ENCODE results near the gene LMO3.
A peak's percentile ranks its signal among the peaks of the same experiment; 100 is the strongest.

LMO3 gene

GRCh38 chr12:16579041-16579440 lies 26.9 kb downstream of the LMO3 start:
- no peak for TF ChIP-seq CTCF (IDR thresholded peaks at IDR 0.05; ENCODE audit: insufficient read depth, missing control alignments)
- FAIRE-seq (no peak), DNase-seq (ENCODE audit: insufficient read length, low spot score) (no peak)

GRCh38 chr12:16573398-16574077 lies 32.4 kb downstream of the LMO3 start:
- FAIRE-seq (peak; percentile 46), DNase-seq (ENCODE audit: insufficient read length, low spot score) (no peak)
- no peak for TF ChIP-seq CTCF (IDR thresholded peaks at IDR 0.05; ENCODE audit: insufficient read depth, missing control alignments)

GRCh38 chr12:16568873-16569272 lies 37.1 kb downstream of the LMO3 start:
- DNase-seq (ENCODE audit: insufficient read length, low spot score) (no peak), FAIRE-seq (no peak)
- no peak for TF ChIP-seq CTCF (IDR thresholded peaks at IDR 0.05; ENCODE audit: insufficient read depth, missing control alignments)

- DNase-seq (ENCODE audit: insufficient read length, low spot score) (no peak), FAIRE-seq (no peak)
- no peak for TF ChIP-seq CTCF (IDR thresholded peaks at IDR 0.05; ENCODE audit: insufficient read depth, missing control alignments)
These were observed 41.3 kb downstream of the LMO3 start for GRCh38 chr12:16564675-16565074.

GRCh38 chr12:16563504-16563903 lies 42.5 kb downstream of the LMO3 start:
- FAIRE-seq (no peak), DNase-seq (ENCODE audit: insufficient read length, low spot score) (no peak)
- TF ChIP-seq CTCF (IDR thresholded peaks at IDR 0.05; ENCODE audit: insufficient read depth, missing control alignments): no peak

- no peak for TF ChIP-seq CTCF (IDR thresholded peaks at IDR 0.05; ENCODE audit: insufficient read depth, missing control alignments)
- DNase-seq (ENCODE audit: insufficient read length, low spot score) (no peak), FAIRE-seq (no peak)
These were observed 43.0 kb downstream of the LMO3 start for GRCh38 chr12:16562921-16563320.

- no peak for TF ChIP-seq CTCF (IDR thresholded peaks at IDR 0.05; ENCODE audit: insufficient read depth, missing control alignments)
- FAIRE-seq (no peak), DNase-seq (ENCODE audit: insufficient read length, low spot score) (no peak)
These were observed 43.5 kb downstream of the LMO3 start for GRCh38 chr12:16562435-16562834.
